ENCODE data around the gene JRKL. TPM values are rescaled to one million over a fixed set of nuclear protein-coding genes. Genes with fewer than 3 reads are reported as not detected.
"Not testable (repeated sequence)": the region's sequence is repeated elsewhere in the genome, so short reads cannot be mapped to it uniquely, and the experiment has no call there.

Gene JRKL
- total RNA-seq, 1 donor from 2014 or later: 7.3 TPM

DNA sequence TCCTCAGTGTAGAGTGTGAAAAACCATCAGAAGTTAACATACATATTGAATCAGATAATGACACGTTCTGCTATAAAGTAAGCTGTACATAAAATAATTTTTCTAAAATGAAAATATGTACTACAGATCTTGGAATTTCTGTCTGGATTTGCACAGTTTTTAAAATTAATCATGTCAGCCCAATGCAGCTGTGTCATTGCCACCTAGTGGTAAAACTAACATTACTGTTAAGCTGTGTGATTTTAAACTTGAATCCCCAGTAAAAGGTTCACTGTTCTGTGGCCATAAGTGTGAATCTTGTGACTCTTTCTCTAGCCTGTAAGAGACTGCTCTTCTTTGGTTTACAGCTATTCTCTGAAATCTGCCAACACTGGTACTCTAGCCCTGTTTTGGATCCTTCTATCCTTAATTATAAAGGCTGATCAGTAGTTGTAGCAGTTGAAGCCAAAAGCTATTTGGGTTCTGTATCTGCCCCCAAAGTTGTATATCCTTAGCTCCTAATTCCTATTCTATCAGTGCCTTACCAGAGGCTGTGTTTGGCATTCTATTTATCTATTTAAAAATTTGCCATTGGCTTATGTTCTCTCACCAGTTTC, 4.0 kb downstream of the JRKL start:
- H3K36me3 ChIP-seq (ENCODE audit: control insufficient read depth in 3 of 3, insufficient read depth in 3 of 3, low read length in 3 of 3): no peaks in the 10 kb centered on the region
- H3K27ac ChIP-seq (ENCODE audit: low read depth, low read length): no peak overlapping the region
- H3K4me1 ChIP-seq (ENCODE audit: control insufficient read depth in 3 of 3, insufficient read depth in 3 of 3, low read length in 3 of 3): peaks cover 6 to 13% (median 8%) of the 10 kb centered on the region in 3 donors
- H3K9me3 ChIP-seq (ENCODE audit: control insufficient read depth in 3 of 3, low read length in 3 of 3): no peaks in the 10 kb centered on the region
- no peak overlapping the region for H3K4me3 ChIP-seq (ENCODE audit: low read length in 3 of 3)
- no peak overlapping the region for H3K9ac ChIP-seq (ENCODE audit: low read depth in 1 of 3, low read length in 3 of 3)
- H3K27me3 ChIP-seq (ENCODE audit: control insufficient read depth in 3 of 3, insufficient read depth in 3 of 3, low read length in 3 of 3): no peaks in the 10 kb centered on the region

DNA sequence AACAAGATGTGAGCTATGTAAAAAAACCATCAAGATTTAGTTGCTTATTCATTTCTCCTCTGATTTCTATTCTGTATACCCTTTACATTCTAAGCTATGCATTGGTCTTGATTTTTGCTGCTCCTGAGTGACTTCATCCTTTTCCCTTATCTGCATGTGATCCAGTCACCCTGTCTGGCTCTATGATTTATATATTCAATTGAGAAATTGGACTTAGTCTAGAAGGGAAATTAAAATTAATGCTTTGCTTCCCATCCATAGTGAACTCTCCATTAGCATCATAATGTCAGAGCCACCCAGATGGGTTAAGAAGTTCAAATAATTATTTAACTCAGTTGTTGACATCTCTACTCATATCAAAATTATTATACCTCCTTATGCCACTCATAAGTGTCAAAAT, 5.0 kb downstream of the JRKL start:
- Histone ChIP-seq H3K27ac (ENCODE audit: low read depth, low read length) (no peak overlapping the region), H3K9me3 (ENCODE audit: control insufficient read depth in 3 of 3, low read length in 3 of 3) (no peaks in the 10 kb centered on the region), H3K4me1 (ENCODE audit: control insufficient read depth in 3 of 3, insufficient read depth in 3 of 3, low read length in 3 of 3) (peaks cover 6 to 13% (median 7%) of the 10 kb centered on the region in 3 donors), H3K9ac (ENCODE audit: low read depth in 1 of 3, low read length in 3 of 3) (no peak overlapping the region), H3K4me3 (ENCODE audit: low read length in 3 of 3) (no peak overlapping the region), H3K36me3 (ENCODE audit: control insufficient read depth in 3 of 3, insufficient read depth in 3 of 3, low read length in 3 of 3) (no peaks in the 10 kb centered on the region), H3K27me3 (ENCODE audit: control insufficient read depth in 3 of 3, insufficient read depth in 3 of 3, low read length in 3 of 3) (no peaks in the 10 kb centered on the region)

DNA sequence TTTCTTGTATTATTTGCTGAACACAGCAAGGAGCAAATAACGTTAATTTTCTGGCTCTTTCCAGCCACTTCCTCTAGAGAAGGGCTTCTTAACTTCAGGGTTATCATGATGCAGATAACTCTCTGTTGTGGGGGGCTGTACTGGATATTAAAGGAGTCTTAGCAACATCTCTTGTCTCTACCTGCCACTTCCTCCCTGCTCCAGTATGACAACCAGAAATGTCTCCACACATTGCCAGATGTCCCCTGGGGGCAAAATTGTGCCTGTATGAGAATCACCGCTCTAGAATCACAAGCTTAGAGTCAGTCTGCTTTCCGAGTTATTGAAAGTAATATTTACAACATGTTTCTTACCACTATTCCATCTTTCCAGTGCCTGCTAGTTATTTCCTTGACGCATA, 6.8 kb downstream of the JRKL start:
- H3K27me3 ChIP-seq (ENCODE audit: control insufficient read depth in 3 of 3, insufficient read depth in 3 of 3, low read length in 3 of 3): no peaks in the 10 kb centered on the region

DNA sequence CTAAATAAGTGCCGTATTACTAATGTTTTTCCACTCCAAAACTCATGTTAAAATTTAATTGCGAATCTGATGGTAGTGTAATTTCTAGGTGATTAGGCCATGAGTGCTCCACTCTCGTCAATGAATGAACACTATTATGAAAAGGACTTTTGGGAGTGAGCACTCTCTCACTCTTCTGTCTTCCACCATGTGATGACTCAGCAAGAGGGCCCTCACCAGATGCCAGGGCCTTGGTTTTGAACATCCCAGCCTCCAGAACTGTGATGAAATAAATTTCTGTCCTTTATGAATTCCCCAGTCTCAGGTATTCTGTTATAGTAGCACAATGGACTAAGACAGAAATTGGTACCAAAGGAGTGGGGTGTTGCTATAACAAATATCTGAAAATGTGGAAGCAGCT, 8.1 kb downstream of the JRKL start:
- Histone ChIP-seq H3K4me3 (ENCODE audit: low read length in 3 of 3) (no peak overlapping the region), H3K9ac (ENCODE audit: low read depth in 1 of 3, low read length in 3 of 3) (no peak overlapping the region), H3K36me3 (ENCODE audit: control insufficient read depth in 3 of 3, insufficient read depth in 3 of 3, low read length in 3 of 3) (no peaks in the 10 kb centered on the region), H3K27me3 (ENCODE audit: control insufficient read depth in 3 of 3, insufficient read depth in 3 of 3, low read length in 3 of 3) (no peaks in the 10 kb centered on the region), H3K9me3 (ENCODE audit: control insufficient read depth in 3 of 3, low read length in 3 of 3) (no peaks in the 10 kb centered on the region), H3K4me1 (ENCODE audit: control insufficient read depth in 3 of 3, insufficient read depth in 3 of 3, low read length in 3 of 3) (no peaks in the 10 kb centered on the region), H3K27ac (ENCODE audit: low read depth, low read length) (no peak overlapping the region)

More for the DNA sequence above, 6.8 kb downstream of the JRKL start:
- Histone ChIP-seq H3K27ac (ENCODE audit: low read depth, low read length) (no peak overlapping the region), H3K9me3 (ENCODE audit: control insufficient read depth in 3 of 3, low read length in 3 of 3) (no peaks in the 10 kb centered on the region), H3K4me3 (ENCODE audit: low read length in 3 of 3) (no peak overlapping the region), H3K4me1 (ENCODE audit: control insufficient read depth in 3 of 3, insufficient read depth in 3 of 3, low read length in 3 of 3) (no peaks in the 10 kb centered on the region), H3K9ac (ENCODE audit: low read depth in 1 of 3, low read length in 3 of 3) (no peak overlapping the region), H3K36me3 (ENCODE audit: control insufficient read depth in 3 of 3, insufficient read depth in 3 of 3, low read length in 3 of 3) (no peaks in the 10 kb centered on the region)

DNA sequence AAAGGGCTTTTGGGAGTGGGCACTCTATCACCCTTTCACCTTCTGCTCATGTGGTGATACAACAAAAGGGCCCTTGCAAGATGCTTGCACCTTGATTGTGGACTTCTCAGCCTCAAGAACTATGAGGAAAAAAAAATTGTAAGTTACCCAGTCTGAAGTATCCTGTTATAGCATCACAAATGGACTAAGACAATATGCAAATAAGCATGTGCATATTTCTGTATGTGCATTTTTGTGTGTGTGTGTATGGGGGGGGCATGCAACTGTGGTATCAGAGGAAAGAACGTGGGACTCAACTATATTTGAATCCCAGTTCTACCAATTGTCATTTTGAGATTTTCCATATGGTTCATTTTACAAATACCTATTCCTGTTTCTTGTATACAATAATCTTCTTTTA, 10.9 kb downstream of the JRKL start:
- Histone ChIP-seq H3K9ac (ENCODE audit: low read depth in 1 of 3, low read length in 3 of 3) (no peak overlapping the region), H3K27ac (ENCODE audit: low read depth, low read length) (no peak overlapping the region), H3K36me3 (ENCODE audit: control insufficient read depth in 3 of 3, insufficient read depth in 3 of 3, low read length in 3 of 3) (no peaks in the 10 kb centered on the region), H3K4me1 (ENCODE audit: control insufficient read depth in 3 of 3, insufficient read depth in 3 of 3, low read length in 3 of 3) (no peaks in the 10 kb centered on the region), H3K9me3 (ENCODE audit: control insufficient read depth in 3 of 3, low read length in 3 of 3) (no peaks in the 10 kb centered on the region), H3K4me3 (ENCODE audit: low read length in 3 of 3) (no peak overlapping the region), H3K27me3 (ENCODE audit: control insufficient read depth in 3 of 3, insufficient read depth in 3 of 3, low read length in 3 of 3) (no peaks in the 10 kb centered on the region)

DNA sequence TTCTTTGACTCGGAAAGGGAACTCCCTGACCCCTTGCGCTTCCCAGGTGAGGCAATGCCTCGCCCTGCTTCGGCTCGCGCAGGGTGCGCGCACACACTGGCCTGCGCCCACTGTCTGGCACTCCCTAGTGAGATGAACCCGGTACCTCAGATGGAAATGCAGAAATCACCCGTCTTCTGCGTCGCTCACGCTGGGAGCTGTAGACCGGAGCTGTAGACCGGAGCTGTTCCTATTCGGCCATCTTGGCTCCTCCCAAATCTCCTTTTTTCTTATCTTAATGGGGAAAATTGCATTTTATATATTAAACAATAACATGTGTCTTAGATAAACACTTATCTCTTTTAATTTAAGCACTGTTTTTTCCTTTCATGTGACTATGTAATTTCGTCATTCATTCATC, 21.6 kb downstream of the JRKL start:
- not testable (repeated sequence) for H3K9ac ChIP-seq (ENCODE audit: low read depth in 1 of 3, low read length in 3 of 3); H3K9me3 ChIP-seq (ENCODE audit: control insufficient read depth in 3 of 3, low read length in 3 of 3); H3K27me3 ChIP-seq (ENCODE audit: control insufficient read depth in 3 of 3, insufficient read depth in 3 of 3, low read length in 3 of 3); H3K4me3 ChIP-seq (ENCODE audit: low read length in 3 of 3); H3K27ac ChIP-seq (ENCODE audit: low read depth, low read length); H3K36me3 ChIP-seq (ENCODE audit: control insufficient read depth in 3 of 3, insufficient read depth in 3 of 3, low read length in 3 of 3); H3K4me1 ChIP-seq (ENCODE audit: control insufficient read depth in 3 of 3, insufficient read depth in 3 of 3, low read length in 3 of 3)

DNA sequence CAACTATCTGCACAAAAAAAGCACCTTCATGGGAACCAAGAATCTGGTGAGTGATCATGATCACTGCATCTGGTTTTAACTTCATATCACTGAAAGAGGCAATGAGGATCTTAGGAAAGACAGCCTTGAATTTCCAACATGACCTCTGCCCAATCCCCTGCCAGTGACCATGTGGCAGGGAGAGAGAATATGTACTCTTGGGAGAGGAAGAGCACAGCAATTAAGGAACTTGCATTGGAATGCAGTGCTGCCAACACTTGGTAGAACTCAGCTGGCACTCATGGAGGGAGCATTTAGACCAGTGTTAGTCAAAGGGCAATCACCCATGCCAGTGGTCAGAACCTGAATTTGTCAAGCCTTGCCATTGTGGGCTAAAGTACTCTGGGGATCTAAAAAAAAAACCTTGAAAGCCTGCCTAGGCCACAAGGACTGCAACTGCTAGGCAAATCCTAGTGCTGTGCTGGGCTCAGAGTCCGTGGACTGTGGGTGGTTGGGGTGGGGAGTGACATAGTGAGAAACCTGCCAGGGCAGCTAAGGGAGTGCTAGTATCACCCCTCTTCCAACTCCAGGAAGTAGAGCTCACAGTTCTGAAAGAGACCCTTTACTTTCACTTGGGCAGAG, 23.1 kb downstream of the JRKL start:
- Histone ChIP-seq H3K9me3 (ENCODE audit: control insufficient read depth in 3 of 3, low read length in 3 of 3) (no peaks in the 10 kb centered on the region), H3K27me3 (ENCODE audit: control insufficient read depth in 3 of 3, insufficient read depth in 3 of 3, low read length in 3 of 3) (peaks cover 2 to 3% (median 3%) of the 10 kb centered on the region in 3 donors), H3K4me3 (ENCODE audit: low read length in 3 of 3) (no peak overlapping the region), H3K27ac (ENCODE audit: low read depth, low read length) (no peak overlapping the region), H3K36me3 (ENCODE audit: control insufficient read depth in 3 of 3, insufficient read depth in 3 of 3, low read length in 3 of 3) (no peaks in the 10 kb centered on the region), H3K9ac (ENCODE audit: low read depth in 1 of 3, low read length in 3 of 3) (no peak overlapping the region), H3K4me1 (ENCODE audit: control insufficient read depth in 3 of 3, insufficient read depth in 3 of 3, low read length in 3 of 3) (no peaks in the 10 kb centered on the region)

DNA sequence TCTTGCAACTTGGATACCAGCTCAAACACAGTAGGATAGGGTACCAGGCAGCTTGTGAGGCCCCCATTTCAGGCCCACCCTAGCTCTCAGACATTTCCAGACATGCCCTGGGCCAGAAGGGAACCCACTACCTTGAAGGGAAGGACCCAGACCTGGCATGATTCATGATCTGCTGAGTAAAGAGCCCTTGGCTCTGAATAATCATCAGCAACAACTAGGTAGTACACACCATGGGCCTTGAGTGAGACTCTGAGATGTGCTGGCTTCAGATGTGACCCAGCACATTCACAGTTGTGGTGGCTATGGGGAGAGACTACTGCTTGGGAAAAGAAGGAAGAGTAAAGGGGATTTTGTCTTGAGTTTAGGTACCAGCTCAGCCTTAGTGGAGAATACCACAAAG, 23.6 kb downstream of the JRKL start:
- Histone ChIP-seq H3K9me3 (ENCODE audit: control insufficient read depth in 3 of 3, low read length in 3 of 3) (no peaks in the 10 kb centered on the region), H3K36me3 (ENCODE audit: control insufficient read depth in 3 of 3, insufficient read depth in 3 of 3, low read length in 3 of 3) (no peaks in the 10 kb centered on the region), H3K27ac (ENCODE audit: low read depth, low read length) (no peak overlapping the region), H3K4me1 (ENCODE audit: control insufficient read depth in 3 of 3, insufficient read depth in 3 of 3, low read length in 3 of 3) (no peaks in the 10 kb centered on the region), H3K9ac (ENCODE audit: low read depth in 1 of 3, low read length in 3 of 3) (no peak overlapping the region), H3K27me3 (ENCODE audit: control insufficient read depth in 3 of 3, insufficient read depth in 3 of 3, low read length in 3 of 3) (peaks cover 2 to 3% (median 3%) of the 10 kb centered on the region in 3 donors), H3K4me3 (ENCODE audit: low read length in 3 of 3) (no peak overlapping the region)

DNA sequence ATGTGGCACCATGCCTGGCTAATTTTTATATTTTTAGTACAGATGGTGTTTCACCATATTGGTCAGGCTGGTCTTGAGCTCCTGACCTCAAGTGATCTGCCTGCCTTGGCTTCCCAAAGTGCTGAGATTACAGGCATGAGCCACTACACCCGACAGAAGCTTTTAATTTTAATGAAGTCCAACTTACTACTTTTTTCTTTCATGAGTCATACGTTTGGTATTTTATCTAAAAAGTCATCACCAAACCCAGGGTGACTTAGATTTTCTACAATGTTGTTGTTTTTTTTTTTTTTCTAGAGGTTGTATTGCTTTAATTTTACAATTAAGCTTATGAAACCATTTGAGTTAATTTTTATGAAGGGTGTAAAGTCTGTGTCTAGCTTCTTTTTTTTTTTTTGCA, 34.9 kb downstream of the JRKL start:
- Histone ChIP-seq H3K9me3 (ENCODE audit: control insufficient read depth in 3 of 3, low read length in 3 of 3) (no peaks in the 10 kb centered on the region), H3K9ac (ENCODE audit: low read depth in 1 of 3, low read length in 3 of 3) (no peak overlapping the region), H3K36me3 (ENCODE audit: control insufficient read depth in 3 of 3, insufficient read depth in 3 of 3, low read length in 3 of 3) (no peaks in the 10 kb centered on the region), H3K27ac (ENCODE audit: low read depth, low read length) (no peak overlapping the region), H3K27me3 (ENCODE audit: control insufficient read depth in 3 of 3, insufficient read depth in 3 of 3, low read length in 3 of 3) (no peaks in the 10 kb centered on the region), H3K4me3 (ENCODE audit: low read length in 3 of 3) (no peak overlapping the region), H3K4me1 (ENCODE audit: control insufficient read depth in 3 of 3, insufficient read depth in 3 of 3, low read length in 3 of 3) (peaks cover 0 to 2% (median 0%) of the 10 kb centered on the region in 3 donors)

DNA sequence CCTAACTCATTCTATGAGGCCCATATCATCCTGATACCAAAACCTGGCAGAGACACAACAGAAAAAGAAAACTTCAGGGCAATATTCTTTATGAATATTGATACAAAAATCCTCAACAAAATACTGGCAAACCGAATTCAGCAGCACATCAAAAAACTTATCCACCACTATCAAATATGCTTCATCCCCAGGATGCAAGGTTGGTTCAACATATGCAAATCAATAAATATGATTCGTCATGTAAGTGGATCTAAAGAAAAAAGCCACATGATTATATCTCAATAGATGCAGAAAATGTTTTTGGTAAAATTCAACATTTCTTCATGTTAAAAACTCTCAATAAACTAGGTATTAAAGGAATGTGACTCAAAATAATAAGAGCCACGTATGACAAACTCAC, 40.9 kb downstream of the JRKL start:
- H3K4me1 ChIP-seq (ENCODE audit: control insufficient read depth in 3 of 3, insufficient read depth in 3 of 3, low read length in 3 of 3): peaks cover 0 to 2% (median 0%) of the 10 kb centered on the region in 3 donors
- H3K4me3 ChIP-seq (ENCODE audit: low read length in 3 of 3): no peak overlapping the region
- no peaks in the 10 kb centered on the region for H3K9me3 ChIP-seq (ENCODE audit: control insufficient read depth in 3 of 3, low read length in 3 of 3)
- H3K27me3 ChIP-seq (ENCODE audit: control insufficient read depth in 3 of 3, insufficient read depth in 3 of 3, low read length in 3 of 3): no peaks in the 10 kb centered on the region
- H3K9ac ChIP-seq (ENCODE audit: low read depth in 1 of 3, low read length in 3 of 3): no peak overlapping the region
- H3K27ac ChIP-seq (ENCODE audit: low read depth, low read length): no peak overlapping the region
- H3K36me3 ChIP-seq (ENCODE audit: control insufficient read depth in 3 of 3, insufficient read depth in 3 of 3, low read length in 3 of 3): no peaks in the 10 kb centered on the region

Measured in skeletal muscle tissue (tissue), 4 donors.